Measurements from ENCODE around the gene TNS3. TPM values are rescaled to one million over a fixed set of nuclear protein-coding genes. Genes with fewer than 3 reads are reported as not detected.

Gene TNS3
- total and polyA plus RNA-seq, 9 donors: 20.2 to 49.1 (median 29.7) TPM

GRCh38 chr7:47535035-47535703, 46.7 kb downstream of the TNS3 start:
- Histone ChIP-seq H3K9me3 (replicated peaks; ENCODE audit: control insufficient read depth, low read depth, low read length) (peaks cover under 1% of the 10 kb centered on the region), H3K36me3 (ENCODE audit: control insufficient read depth, insufficient read depth, low read length) (no peaks in the 10 kb centered on the region), H3K4me1 (ENCODE audit: control insufficient read depth, insufficient read depth, low read length) (peaks cover 50% of the 10 kb centered on the region), H3K4me3 (ENCODE audit: low read length) (no peak overlapping the region), H3K27me3 (ENCODE audit: control insufficient read depth, insufficient read depth, low read length) (peaks cover 8% of the 10 kb centered on the region), H3K27ac (ENCODE audit: low read length) (peak overlapping the region; percentile 42)
- peak; percentile 81 for DNase-seq
- WGBS (ENCODE audit: insufficient coverage): 41% methylated on average over 2 of the region's 5 CpGs

- H3K36me3 ChIP-seq (ENCODE audit: control insufficient read depth, insufficient read depth, low read length): no peaks in the 10 kb centered on the region
- 82% methylated on average over 3 of the region's 10 CpGs for WGBS (ENCODE audit: insufficient coverage)
- peaks cover 8% of the 10 kb centered on the region for H3K27me3 ChIP-seq (ENCODE audit: control insufficient read depth, insufficient read depth, low read length)
- H3K4me1 ChIP-seq (ENCODE audit: control insufficient read depth, insufficient read depth, low read length): peaks cover 43% of the 10 kb centered on the region
- H3K27ac ChIP-seq (ENCODE audit: low read length): peak overlapping the region; percentile 42
- DNase-seq: no peak
- H3K9me3 ChIP-seq (replicated peaks; ENCODE audit: control insufficient read depth, low read depth, low read length): peaks cover 5% of the 10 kb centered on the region
- no peak overlapping the region for H3K4me3 ChIP-seq (ENCODE audit: low read length)
These were observed 47.4 kb downstream of the TNS3 start for GRCh38 chr7:47534322-47535034.

GRCh38 chr7:47531584-47532492, 50.1 kb downstream of the TNS3 start:
- peaks cover 8% of the 10 kb centered on the region for H3K36me3 ChIP-seq (ENCODE audit: control insufficient read depth, insufficient read depth, low read length)
- no peak for DNase-seq
- H3K4me3 ChIP-seq (ENCODE audit: low read length): no peak overlapping the region
- peaks cover 19% of the 10 kb centered on the region for H3K4me1 ChIP-seq (ENCODE audit: control insufficient read depth, insufficient read depth, low read length)
- peaks cover 5% of the 10 kb centered on the region for H3K27me3 ChIP-seq (ENCODE audit: control insufficient read depth, insufficient read depth, low read length)
- 78% methylated on average over 9 of the region's 17 CpGs for WGBS (ENCODE audit: insufficient coverage)
- H3K27ac ChIP-seq (ENCODE audit: low read length): no peak overlapping the region
- peaks cover 5% of the 10 kb centered on the region for H3K9me3 ChIP-seq (replicated peaks; ENCODE audit: control insufficient read depth, low read depth, low read length)

GRCh38 chr7:47529826-47530555, 51.9 kb downstream of the TNS3 start:
- no CpG with 5 or more reads among the region's 6 CpGs for WGBS (ENCODE audit: insufficient coverage)
- no peak for DNase-seq
- no peak overlapping the region for H3K27ac ChIP-seq (ENCODE audit: low read length)
- peaks cover 5% of the 10 kb centered on the region for H3K9me3 ChIP-seq (replicated peaks; ENCODE audit: control insufficient read depth, low read depth, low read length)
- peaks cover 19% of the 10 kb centered on the region for H3K36me3 ChIP-seq (ENCODE audit: control insufficient read depth, insufficient read depth, low read length)
- H3K4me1 ChIP-seq (ENCODE audit: control insufficient read depth, insufficient read depth, low read length): peaks cover 4% of the 10 kb centered on the region
- H3K27me3 ChIP-seq (ENCODE audit: control insufficient read depth, insufficient read depth, low read length): no peaks in the 10 kb centered on the region
- H3K4me3 ChIP-seq (ENCODE audit: low read length): no peak overlapping the region

GRCh38 chr7:47529405-47529804, 52.5 kb downstream of the TNS3 start:
- H3K27ac ChIP-seq (ENCODE audit: low read length): no peak overlapping the region
- no peaks in the 10 kb centered on the region for H3K4me1 ChIP-seq (ENCODE audit: control insufficient read depth, insufficient read depth, low read length)
- peaks cover 21% of the 10 kb centered on the region for H3K36me3 ChIP-seq (ENCODE audit: control insufficient read depth, insufficient read depth, low read length)
- DNase-seq: no peak
- H3K4me3 ChIP-seq (ENCODE audit: low read length): no peak overlapping the region
- WGBS (ENCODE audit: insufficient coverage): no CpG with 5 or more reads among the region's 1 CpG
- no peaks in the 10 kb centered on the region for H3K27me3 ChIP-seq (ENCODE audit: control insufficient read depth, insufficient read depth, low read length)
- H3K9me3 ChIP-seq (replicated peaks; ENCODE audit: control insufficient read depth, low read depth, low read length): peaks cover 5% of the 10 kb centered on the region

- peaks cover 5% of the 10 kb centered on the region for H3K9me3 ChIP-seq (replicated peaks; ENCODE audit: control insufficient read depth, low read depth, low read length)
- H3K27me3 ChIP-seq (ENCODE audit: control insufficient read depth, insufficient read depth, low read length): no peaks in the 10 kb centered on the region
- peaks cover 28% of the 10 kb centered on the region for H3K36me3 ChIP-seq (ENCODE audit: control insufficient read depth, insufficient read depth, low read length)
- 100% methylated on average over 1 of the region's 6 CpGs for WGBS (ENCODE audit: insufficient coverage)
- H3K4me3 ChIP-seq (ENCODE audit: low read length): no peak overlapping the region
- no peak overlapping the region for H3K27ac ChIP-seq (ENCODE audit: low read length)
- DNase-seq: no peak
- H3K4me1 ChIP-seq (ENCODE audit: control insufficient read depth, insufficient read depth, low read length): no peaks in the 10 kb centered on the region
These were observed 53.4 kb downstream of the TNS3 start for GRCh38 chr7:47528471-47528870.

GRCh38 chr7:47526466-47526865, 55.4 kb downstream of the TNS3 start:
- DNase-seq: no peak
- Histone ChIP-seq H3K27me3 (ENCODE audit: control insufficient read depth, insufficient read depth, low read length) (no peaks in the 10 kb centered on the region), H3K27ac (ENCODE audit: low read length) (no peak overlapping the region), H3K4me1 (ENCODE audit: control insufficient read depth, insufficient read depth, low read length) (no peaks in the 10 kb centered on the region), H3K36me3 (ENCODE audit: control insufficient read depth, insufficient read depth, low read length) (peaks cover 34% of the 10 kb centered on the region), H3K4me3 (ENCODE audit: low read length) (no peak overlapping the region), H3K9me3 (replicated peaks; ENCODE audit: control insufficient read depth, low read depth, low read length) (peaks cover 5% of the 10 kb centered on the region)
- WGBS (ENCODE audit: insufficient coverage): 90% methylated on average over 6 of the region's 6 CpGs

- WGBS (ENCODE audit: insufficient coverage): 92% methylated on average over 12 of the region's 12 CpGs
- Histone ChIP-seq H3K4me1 (ENCODE audit: control insufficient read depth, insufficient read depth, low read length) (peaks cover 12% of the 10 kb centered on the region), H3K36me3 (ENCODE audit: control insufficient read depth, insufficient read depth, low read length) (peaks cover 34% of the 10 kb centered on the region), H3K9me3 (replicated peaks; ENCODE audit: control insufficient read depth, low read depth, low read length) (peaks cover 4% of the 10 kb centered on the region), H3K27me3 (ENCODE audit: control insufficient read depth, insufficient read depth, low read length) (no peaks in the 10 kb centered on the region), H3K4me3 (ENCODE audit: low read length) (no peak overlapping the region), H3K27ac (ENCODE audit: low read length) (no peak overlapping the region)
- DNase-seq: no peak
These were observed 56.8 kb downstream of the TNS3 start for GRCh38 chr7:47525066-47525623.

GRCh38 chr7:47523401-47523800, 58.5 kb downstream of the TNS3 start:
- no peak for DNase-seq
- WGBS (ENCODE audit: insufficient coverage): 92% methylated on average over 5 of the region's 5 CpGs
- H3K4me1 ChIP-seq (ENCODE audit: control insufficient read depth, insufficient read depth, low read length): peaks cover 14% of the 10 kb centered on the region
- H3K27ac ChIP-seq (ENCODE audit: low read length): no peak overlapping the region
- H3K27me3 ChIP-seq (ENCODE audit: control insufficient read depth, insufficient read depth, low read length): no peaks in the 10 kb centered on the region
- no peaks in the 10 kb centered on the region for H3K9me3 ChIP-seq (replicated peaks; ENCODE audit: control insufficient read depth, low read depth, low read length)
- H3K36me3 ChIP-seq (ENCODE audit: control insufficient read depth, insufficient read depth, low read length): peaks cover 34% of the 10 kb centered on the region
- no peak overlapping the region for H3K4me3 ChIP-seq (ENCODE audit: low read length)
